ENCODE measurements around the gene NAALADL2. TPM values are rescaled to one million over a fixed set of nuclear protein-coding genes. Genes with fewer than 3 reads are reported as not detected.

Gene NAALADL2
- total RNA-seq, 1 experiment from 2014 or later, result 1.6 TPM

DNA sequence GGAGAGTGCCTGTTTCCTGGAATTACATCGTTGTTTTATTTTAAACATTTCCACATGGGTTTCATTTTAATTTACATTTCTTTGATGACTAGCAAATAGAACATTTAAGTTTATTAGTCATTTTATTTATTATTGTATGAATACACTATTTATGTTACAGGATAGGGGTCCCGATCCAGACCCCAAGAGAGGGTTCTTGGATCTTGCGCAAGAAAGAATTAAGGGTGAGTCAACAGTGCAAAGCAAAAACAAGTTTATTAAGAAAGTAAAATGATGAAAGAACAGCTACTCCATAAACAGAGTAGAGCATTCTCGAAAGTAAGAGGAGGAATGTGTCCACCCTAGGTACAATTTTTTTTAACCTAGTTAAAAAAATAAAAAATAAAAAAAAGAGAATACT, 539.5 kb downstream of the NAALADL2 start:
- Histone ChIP-seq H2BK20ac (ENCODE audit: low read depth, low read length, poor library complexity, severe bottlenecking) (no peak overlapping the region), H2AK5ac (ENCODE audit: insufficient read length, low read length) (no peak overlapping the region), H3K79me1 (ENCODE audit: insufficient read depth, low read depth, low read length, poor library complexity, severe bottlenecking) (no peaks in the 10 kb centered on the region), H3K23me2 (ENCODE audit: insufficient read length, low read depth, low read length, poor library complexity, severe bottlenecking) (no peaks in the 10 kb centered on the region), H3K27ac (ENCODE audit: insufficient read length, low read depth, low read length) (no peak overlapping the region), H3K23ac (ENCODE audit: insufficient read length, low read depth, low read length) (no peak overlapping the region), H3K4me2 (ENCODE audit: insufficient read depth, insufficient read length, low read length) (no peak overlapping the region), H2AFZ (ENCODE audit: low read length) (no peak overlapping the region), H3K9ac (ENCODE audit: extremely low read depth, insufficient read length, low read length) (no peak overlapping the region), H4K5ac (ENCODE audit: insufficient read length, low read depth, low read length) (no peak overlapping the region), H3K4me1 (ENCODE audit: insufficient read depth, low read length) (no peaks in the 10 kb centered on the region; the same call in 1 of the 2 replicates), H3K79me2 (ENCODE audit: insufficient read depth, low read length) (no peaks in the 10 kb centered on the region), H2BK5ac (ENCODE audit: insufficient read length, low read length) (no peak overlapping the region), H3K56ac (ENCODE audit: insufficient read length, low read depth, low read length) (no peak overlapping the region), H2BK12ac (ENCODE audit: insufficient read length, low read depth, low read length) (no peak overlapping the region), H3K14ac (ENCODE audit: insufficient read depth, low read length) (no peak overlapping the region), H2BK120ac (ENCODE audit: low read depth, low read length, poor library complexity, severe bottlenecking) (no peak overlapping the region), H3K18ac (ENCODE audit: insufficient read length, low read depth, low read length) (no peak overlapping the region), H4K8ac (replicated peaks; ENCODE audit: insufficient read length, low read depth, low read length) (no peak overlapping the region), H3K9me3 (ENCODE audit: control insufficient read depth, low read depth, low read length) (no peaks in the 10 kb centered on the region), H3K27me3 (ENCODE audit: insufficient read depth, low read length) (no peaks in the 10 kb centered on the region), H2BK15ac (ENCODE audit: low read depth, low read length) (no peak overlapping the region), H3K4ac (ENCODE audit: low read depth, low read length) (no peak overlapping the region), H3T11ph (ENCODE audit: low read length) (no peak overlapping the region), H4K20me1 (ENCODE audit: control insufficient read depth, insufficient read depth, insufficient read length) (no peaks in the 10 kb centered on the region), H4K91ac (ENCODE audit: insufficient read length, low read depth, low read length) (no peak overlapping the region)
- TF ChIP-seq, protein P1, sequence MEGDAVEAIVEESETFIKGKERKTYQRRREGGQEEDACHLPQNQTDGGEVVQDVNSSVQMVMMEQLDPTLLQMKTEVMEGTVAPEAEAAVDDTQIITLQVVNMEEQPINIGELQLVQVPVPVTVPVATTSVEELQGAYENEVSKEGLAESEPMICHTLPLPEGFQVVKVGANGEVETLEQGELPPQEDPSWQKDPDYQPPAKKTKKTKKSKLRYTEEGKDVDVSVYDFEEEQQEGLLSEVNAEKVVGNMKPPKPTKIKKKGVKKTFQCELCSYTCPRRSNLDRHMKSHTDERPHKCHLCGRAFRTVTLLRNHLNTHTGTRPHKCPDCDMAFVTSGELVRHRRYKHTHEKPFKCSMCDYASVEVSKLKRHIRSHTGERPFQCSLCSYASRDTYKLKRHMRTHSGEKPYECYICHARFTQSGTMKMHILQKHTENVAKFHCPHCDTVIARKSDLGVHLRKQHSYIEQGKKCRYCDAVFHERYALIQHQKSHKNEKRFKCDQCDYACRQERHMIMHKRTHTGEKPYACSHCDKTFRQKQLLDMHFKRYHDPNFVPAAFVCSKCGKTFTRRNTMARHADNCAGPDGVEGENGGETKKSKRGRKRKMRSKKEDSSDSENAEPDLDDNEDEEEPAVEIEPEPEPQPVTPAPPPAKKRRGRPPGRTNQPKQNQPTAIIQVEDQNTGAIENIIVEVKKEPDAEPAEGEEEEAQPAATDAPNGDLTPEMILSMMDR (conservative IDR thresholded peaks at IDR 0.05), result no peak
- Mint-ChIP-seq H3K27me3 (ENCODE audit: low read depth) (no peaks in the 10 kb centered on the region), H3K36me3 (ENCODE audit: insufficient read depth in 1 of 3, low read depth in 3 of 3) (peaks cover 0 to 2% (median 0%) of the 10 kb centered on the region in 3 experiments; a peak in 1 of 7 replicates), H3K27ac (no peak overlapping the region), H3K4me3 (no peak overlapping the region), H3K9me3 (peaks cover 0 to 2% of the 10 kb centered on the region in 2 experiments; a peak in 1 of 5 replicates), H3K4me1 (peaks cover 14 to 15% of the 10 kb centered on the region in 2 experiments; a peak in 3 of 4 replicates)
- no CpG with 5 or more reads among the region's 4 CpGs for WGBS (ENCODE audit: extremely low coverage, insufficient read length, low lambda C conversion rate)
- DNase-seq, result no peak

Measured in H9 (cell line).